ENCODE measurements around the gene LRP1-AS.

- no peak for TF ChIP-seq MXD4 (CRISPR knock-in tag; IDR thresholded peaks at IDR 0.05; ENCODE audit: borderline replicate concordance)
- TF ChIP-seq CTCF (IDR thresholded peaks at IDR 0.05) = no peak
- TF ChIP-seq CREM (CRISPR knock-in tag; IDR thresholded peaks at IDR 0.05) = no peak
- no peak for TF ChIP-seq ZNF281 (CRISPR knock-in tag; IDR thresholded peaks at IDR 0.05)
- TF ChIP-seq NR1H2 (CRISPR knock-in tag; IDR thresholded peaks at IDR 0.05) = no peak
- no peak for TF ChIP-seq ZNF423 (CRISPR knock-in tag; IDR thresholded peaks at IDR 0.05)
- TF ChIP-seq ESRRA (CRISPR knock-in tag; IDR thresholded peaks at IDR 0.05; ENCODE audit: borderline replicate concordance) = no peak
- no peak for TF ChIP-seq ZNF232 (CRISPR knock-in tag; IDR thresholded peaks at IDR 0.05)
- TF ChIP-seq NFYB (CRISPR knock-in tag; conservative IDR thresholded peaks at IDR 0.05; ENCODE audit: low read depth) = no peak
Measured at GRCh38 chr12:57152639-57153038, 5.2 kb upstream of the LRP1-AS start.

Measured in WTC11 (cell line).